GM23248 (cell line): ENCODE results near the gene C1QTNF9B.

Experiments used
- EZH2 ChIP-seq: fragments of 200-600 bp; sonication (generic); IDR thresholded peaks from 2 replicates; pipeline ENCODE4 v1.6.1; 2018; ENCODE audit warnings: antibody characterized with exemption, mild to moderate bottlenecking; ENCODE audit not compliant: insufficient read depth, poor library complexity, severe bottlenecking
- EZH2phosphoT487 ChIP-seq: fragments of 200-600 bp; sonication (generic); IDR thresholded peaks from 2 replicates; pipeline ENCODE4 v1.6.1; 2018; ENCODE audit warnings: antibody characterized with exemption, moderate library complexity, mild to moderate bottlenecking, low read depth; ENCODE audit not compliant: insufficient read depth

DNA sequence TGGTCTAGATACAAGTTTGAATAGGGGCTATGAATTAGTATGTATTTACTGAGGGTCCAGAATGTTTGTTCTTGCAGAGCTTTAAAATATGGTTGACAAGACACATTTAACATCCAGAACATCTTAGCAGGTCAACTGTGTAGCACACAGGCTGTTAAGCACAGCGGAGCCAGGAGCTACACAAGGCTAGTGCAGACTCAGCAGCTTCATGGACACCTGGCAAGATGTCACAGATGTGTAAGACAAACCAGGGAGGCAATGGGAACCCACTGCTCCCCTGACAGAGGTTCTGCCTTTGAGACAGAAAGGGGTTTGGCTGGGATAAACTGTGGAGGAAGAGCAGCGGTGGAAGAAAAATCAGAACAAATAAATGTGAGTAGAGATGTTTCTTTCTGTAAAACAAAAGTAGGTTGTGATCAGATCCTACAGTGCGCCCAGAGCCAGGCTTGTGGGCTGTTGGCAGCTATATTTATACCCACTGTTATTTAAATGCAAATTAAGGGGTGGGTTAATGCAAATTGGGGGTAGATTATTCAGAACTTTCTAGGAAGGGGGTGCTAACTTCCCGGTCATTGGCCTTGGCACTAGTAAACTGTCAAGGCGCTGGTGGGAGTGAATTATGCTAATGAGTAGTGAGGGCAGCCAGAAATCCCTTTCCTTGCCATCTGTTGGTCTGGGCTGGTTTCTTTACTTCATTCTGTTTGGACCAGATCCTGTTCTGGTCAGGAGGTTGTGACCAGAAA lies 41.1 kb downstream of the C1QTNF9B start:
- TF ChIP-seq EZH2 (no peak), EZH2phosphoT487 (no peak)
